CD4-positive, CD25-positive, alpha-beta regulatory T cell (primary cell): Measurements from ENCODE around the gene BICRA. TPM values are rescaled to one million over a fixed set of nuclear protein-coding genes. Genes with fewer than 3 reads are reported as not detected.

Experiments used
- ATAC-seq, 2 donors: fragments of 150-1000 bp; cut with Tn5 transposase; one replicate each; pipeline ENCODE4 v1.10.0; 2021; ENCODE audit warnings: low read depth in 2 of 2, moderate number of reproducible peaks in 2 of 2, moderate library complexity in 1 of 2
- DNase-seq, 3 donors: peaks; one replicate each; pipeline versions ENCODE4 v3.0.0 to v3.0.0-alpha.2; 2012 to 2022; ENCODE audit warnings: mixed read lengths in 1 of 3
- H3K27ac ChIP-seq: one replicate; pipeline ENCODE4 v1.7.0; 2013; ENCODE audit warnings: mild to moderate bottlenecking, low read length; ENCODE audit not compliant: insufficient read depth, poor library complexity, severe bottlenecking
- H3K27me3 ChIP-seq: one replicate; pipeline ENCODE4 v1.7.0; 2013; ENCODE audit warnings: low read length; ENCODE audit not compliant: control insufficient read depth, insufficient read depth
- H3K36me3 ChIP-seq: one replicate; pipeline ENCODE4 v1.7.0; 2013; ENCODE audit warnings: mild to moderate bottlenecking, low read length, moderate library complexity; ENCODE audit not compliant: control insufficient read depth, insufficient read depth
- H3K4me1 ChIP-seq: 2 replicates; pipeline ENCODE4 v1.7.0; 2013; ENCODE audit warnings: mild to moderate bottlenecking, low read length; ENCODE audit not compliant: insufficient read depth, control insufficient read depth, poor library complexity, severe bottlenecking
- H3K4me3 ChIP-seq: one replicate; pipeline ENCODE4 v1.7.0; 2013; ENCODE audit warnings: low read depth, mild to moderate bottlenecking, low read length, moderate library complexity
- H3K9me3 ChIP-seq, 2 experiments: 1 replicate in 1 of 2; 2 replicates in 1 of 2; pipeline ENCODE4 v1.7.0; 2013; ENCODE audit warnings: low read length in 2 of 2, mild to moderate bottlenecking in 1 of 2, moderate library complexity in 1 of 2; ENCODE audit not compliant: control insufficient read depth in 2 of 2
- H3K27ac Mint-ChIP-seq, 3 donors: one replicate each; pipeline ENCODE4 v1.8.0; 2020 to 2022; ENCODE audit warnings: mild to moderate bottlenecking in 3 of 3, mixed read lengths in 3 of 3, moderate library complexity in 2 of 3
- H3K27me3 Mint-ChIP-seq: one replicate; pipeline ENCODE4 v1.8.0; 2022; ENCODE audit warnings: mild to moderate bottlenecking, mixed read lengths
- H3K36me3 Mint-ChIP-seq: one replicate; pipeline ENCODE4 v1.8.0; 2020; ENCODE audit warnings: mixed read lengths
- H3K4me1 Mint-ChIP-seq, 4 donors: one replicate each; pipeline ENCODE4 v1.8.0; 2020 to 2022; ENCODE audit warnings: mixed read lengths in 4 of 4, mild to moderate bottlenecking in 1 of 4
- H3K4me3 Mint-ChIP-seq, 4 donors: one replicate each; pipeline ENCODE4 v1.8.0; 2020 to 2022; ENCODE audit warnings: mild to moderate bottlenecking in 4 of 4, mixed read lengths in 4 of 4, moderate library complexity in 3 of 4
- H3K9me3 Mint-ChIP-seq, 7 donors: one replicate each; pipeline ENCODE4 v1.8.0; 2020 to 2022; ENCODE audit warnings: mixed read lengths in 7 of 7, mild to moderate bottlenecking in 3 of 7, moderate library complexity in 2 of 7
- polyA plus RNA-seq, 4 donors: library from polyadenylated mRNA; unstranded; fragments of 300-500 nt; fragmentation: Illumina TruSeq; gene quantifications; one replicate each; pipeline ENCODE4 v1.2.3, GENCODE V29; 2021
- total RNA-seq: library from RNA; stranded (reverse); gene quantifications from one replicate; pipeline ENCODE4 v1.2.3, GENCODE V29; 2022

The BICRA gene
- total and polyA plus RNA-seq, 5 donors from 2014 or later = 0.25 to 43.8 (median 0.52) TPM

DNA sequence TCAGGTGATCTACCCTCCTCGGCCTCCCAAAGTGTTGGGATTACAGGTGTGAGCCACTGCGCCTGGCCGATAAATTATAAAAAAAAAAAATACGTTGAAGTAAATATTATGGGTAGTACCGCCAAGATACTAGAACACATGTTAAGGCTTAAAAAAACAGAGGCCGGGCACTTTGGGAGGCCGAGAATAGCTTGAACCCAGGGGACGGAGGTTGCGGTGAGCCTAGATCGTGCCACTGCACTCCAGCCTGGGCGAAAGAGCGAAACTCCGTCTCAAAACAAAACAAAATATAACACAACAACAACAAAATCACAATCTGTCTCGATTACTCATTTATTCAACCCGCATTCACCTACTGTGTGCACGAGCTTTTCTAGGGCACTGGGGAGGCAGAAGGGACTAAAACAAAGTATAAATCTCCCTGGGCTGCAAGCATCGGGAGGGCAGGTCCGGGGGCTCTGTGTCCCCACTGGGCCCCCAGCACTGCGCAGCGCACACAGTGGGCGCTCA is 1.3 kb upstream of the BICRA start:
- no peaks in the 10 kb centered on the region for H3K9me3 ChIP-seq
- Mint-ChIP-seq H3K36me3 (no peaks in the 10 kb centered on the region), H3K4me3 (peak overlapping the region; percentile 77 to 94 (median 87)), H3K9me3 (peaks cover 0 to 2% (median 0%) of the 10 kb centered on the region in 7 donors), H3K4me1 (peaks cover 12 to 34% (median 20%) of the 10 kb centered on the region in 4 donors), H3K27me3 (peaks cover 14% of the 10 kb centered on the region), H3K27ac (peak overlapping the region; percentile 35 to 76 (median 46))
- DNase-seq = no peak
- H3K4me3 ChIP-seq = peak overlapping the region; percentile 69
- peaks cover 29% of the 10 kb centered on the region for H3K4me1 ChIP-seq
- peaks cover 4% of the 10 kb centered on the region for H3K36me3 ChIP-seq
- ATAC-seq = no peak
- H3K27ac ChIP-seq = peak overlapping the region; percentile 88
- H3K27me3 ChIP-seq = no peaks in the 10 kb centered on the region

DNA sequence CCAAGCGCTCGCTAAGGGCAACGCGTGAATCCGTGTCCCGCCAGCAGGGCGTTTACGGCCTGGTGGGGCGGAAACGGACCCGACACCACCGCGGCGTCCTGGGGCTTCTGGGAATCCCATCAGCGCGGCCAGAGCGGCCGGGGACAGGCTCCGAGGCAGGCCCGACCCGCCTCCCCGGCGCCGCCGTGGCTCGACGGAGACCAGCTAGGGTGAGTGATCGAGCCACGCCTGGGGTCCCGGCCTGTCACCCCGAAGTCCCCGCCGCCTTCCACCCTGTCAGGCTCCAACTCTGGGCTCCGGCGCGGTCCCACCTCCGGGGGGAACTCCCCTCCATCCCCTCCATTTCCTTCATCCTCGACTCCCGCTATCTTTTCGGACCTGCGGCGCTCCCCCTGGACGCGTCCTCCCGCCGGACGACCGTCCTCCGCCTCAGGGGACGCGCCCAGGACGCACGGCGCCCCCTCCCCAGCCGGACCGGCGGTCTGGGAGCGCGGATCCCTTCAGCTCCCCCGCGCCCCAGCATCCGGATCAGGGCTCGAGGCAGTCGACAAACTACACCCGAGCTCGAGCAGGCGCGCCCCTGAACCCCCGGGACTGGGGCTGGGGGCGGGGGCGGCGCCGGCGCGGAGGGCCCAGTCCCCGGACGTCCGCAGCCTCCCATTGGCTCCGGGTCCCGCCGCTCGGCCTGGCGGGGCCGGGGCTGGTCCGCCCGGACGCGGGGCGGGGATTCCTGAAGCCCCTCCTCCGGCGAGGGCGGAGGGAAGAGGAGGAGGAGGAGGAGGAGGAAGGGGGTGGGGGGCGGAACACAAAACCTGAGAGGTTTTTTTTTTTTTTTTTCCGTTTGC is 638 bp upstream of the BICRA start:
- H3K27ac ChIP-seq = peak overlapping the region; percentile 88
- peaks cover 32% of the 10 kb centered on the region for H3K4me1 ChIP-seq
- H3K4me1 Mint-ChIP-seq = peaks cover 12 to 39% (median 22%) of the 10 kb centered on the region in 4 donors
- peaks cover 0 to 2% (median 0%) of the 10 kb centered on the region in 7 donors for H3K9me3 Mint-ChIP-seq
- ATAC-seq (peak; percentile 86 to 87), DNase-seq (peak; percentile 94 to 96 (median 95))
- peak overlapping the region; percentile 77 to 96 (median 87) for H3K4me3 Mint-ChIP-seq
- peak overlapping the region; percentile 48 to 78 (median 76) for H3K27ac Mint-ChIP-seq
- H3K9me3 ChIP-seq = no peaks in the 10 kb centered on the region
- H3K36me3 Mint-ChIP-seq = no peaks in the 10 kb centered on the region
- H3K36me3 ChIP-seq = peaks cover 4% of the 10 kb centered on the region
- peak overlapping the region; percentile 69 for H3K4me3 ChIP-seq
- peaks cover 14% of the 10 kb centered on the region for H3K27me3 Mint-ChIP-seq
- no peaks in the 10 kb centered on the region for H3K27me3 ChIP-seq

DNA sequence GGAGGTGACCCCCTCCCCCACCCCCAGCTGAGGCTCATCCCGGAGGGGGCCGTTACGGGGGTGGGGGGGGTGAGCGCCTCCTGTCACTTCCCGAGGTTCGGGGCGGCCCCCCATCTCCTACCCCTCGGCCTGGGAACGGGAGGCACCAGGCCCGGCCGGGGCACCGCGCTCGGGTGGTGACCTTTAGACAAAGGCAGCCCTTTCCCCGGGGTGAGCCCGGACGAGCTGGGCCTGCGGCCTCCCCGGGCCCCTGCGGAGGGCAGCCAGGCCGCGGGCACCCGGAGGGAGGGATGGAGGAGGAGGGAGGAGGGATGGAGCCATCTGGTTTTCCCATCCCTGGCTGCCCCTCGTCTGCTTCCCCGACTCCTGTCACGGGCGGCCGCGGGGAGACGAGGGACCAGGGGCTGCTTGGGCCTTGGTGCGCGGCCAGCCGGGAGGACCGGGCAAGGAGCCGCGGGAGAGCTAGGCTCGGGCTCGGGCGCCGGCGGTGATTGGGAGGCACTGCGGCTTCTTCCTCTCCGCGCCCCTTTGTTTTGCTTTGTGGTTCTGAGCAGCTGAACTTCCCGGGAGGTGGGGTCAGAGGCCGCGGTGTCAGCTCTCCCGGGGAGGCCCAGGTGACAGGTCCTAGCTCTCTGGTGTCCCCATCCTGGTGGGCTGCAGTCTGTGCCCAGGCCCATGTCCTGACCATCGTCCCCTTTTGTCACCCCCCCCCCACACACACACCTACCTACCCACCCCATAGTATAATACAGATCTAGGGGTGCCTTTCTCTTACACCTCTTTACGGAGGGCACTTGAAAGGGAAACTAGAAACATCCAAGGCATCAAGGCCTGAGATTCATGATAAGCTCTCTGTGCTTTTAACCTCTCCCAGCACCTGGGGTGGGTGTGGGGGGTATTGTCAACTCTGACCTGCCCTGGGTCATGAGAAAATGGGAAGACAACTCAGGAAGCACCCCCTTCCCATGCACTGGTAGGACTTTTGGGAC is 1.3 kb downstream of the BICRA start:
- peaks cover 33% of the 10 kb centered on the region for H3K4me1 ChIP-seq
- H3K4me1 Mint-ChIP-seq = peaks cover 12 to 54% (median 32%) of the 10 kb centered on the region in 4 donors

DNA sequence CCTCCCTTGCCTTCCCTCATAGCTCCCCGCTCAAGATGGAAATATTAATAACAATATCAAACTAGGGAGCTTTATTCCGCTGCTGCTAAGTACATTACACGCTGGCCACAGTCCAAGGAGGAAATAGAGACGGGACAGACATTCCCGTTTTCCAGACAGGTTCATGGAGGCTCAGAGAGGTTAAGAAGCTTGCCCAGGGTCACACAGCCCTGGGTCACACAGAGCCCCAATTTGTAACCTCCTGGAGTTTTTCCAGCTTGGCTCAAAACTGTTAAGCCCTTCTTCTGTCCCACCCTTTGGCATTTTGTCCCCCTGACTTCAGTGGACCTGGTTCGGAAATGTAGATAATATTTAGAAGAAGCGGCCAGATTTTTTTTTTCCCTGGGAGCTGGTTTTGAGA is 2.0 kb downstream of the BICRA start:
- H3K36me3 Mint-ChIP-seq = peaks cover 14% of the 10 kb centered on the region
- peak overlapping the region; percentile 80 to 93 (median 88) for H3K27ac Mint-ChIP-seq
- Histone ChIP-seq H3K4me1 (peaks cover 36% of the 10 kb centered on the region), H3K4me3 (peak overlapping the region; percentile 70), H3K27ac (peak overlapping the region; percentile 72), H3K27me3 (no peaks in the 10 kb centered on the region), H3K9me3 (no peaks in the 10 kb centered on the region), H3K36me3 (peaks cover 8% of the 10 kb centered on the region)
- no peak for ATAC-seq
- no peak for DNase-seq
- peaks cover 8% of the 10 kb centered on the region for H3K27me3 Mint-ChIP-seq
- H3K9me3 Mint-ChIP-seq = peaks cover 0 to 3% (median 0%) of the 10 kb centered on the region in 7 donors
- H3K4me1 Mint-ChIP-seq = peaks cover 14 to 59% (median 38%) of the 10 kb centered on the region in 4 donors
- peak overlapping the region; percentile 84 to 97 (median 89) for H3K4me3 Mint-ChIP-seq

More for the DNA sequence above, 1.3 kb downstream of the BICRA start:
- peaks cover 0 to 3% (median 0%) of the 10 kb centered on the region in 7 donors for H3K9me3 Mint-ChIP-seq
- ATAC-seq = peak in 1 of 2 donors; percentile 10
- peaks cover 11% of the 10 kb centered on the region for H3K36me3 Mint-ChIP-seq
- peaks cover 8% of the 10 kb centered on the region for H3K27me3 Mint-ChIP-seq
- DNase-seq = peak; percentile 29 to 71 (median 51)
- H3K9me3 ChIP-seq = no peaks in the 10 kb centered on the region
- H3K27me3 ChIP-seq = no peaks in the 10 kb centered on the region
- peak overlapping the region; percentile 70 for H3K4me3 ChIP-seq
- peak overlapping the region; percentile 72 for H3K27ac ChIP-seq
- peak overlapping the region; percentile 80 to 93 (median 88) for H3K27ac Mint-ChIP-seq
- peak overlapping the region; percentile 84 to 97 (median 89) for H3K4me3 Mint-ChIP-seq
- peaks cover 8% of the 10 kb centered on the region for H3K36me3 ChIP-seq

- H3K4me3 ChIP-seq = no peak overlapping the region
- ATAC-seq (no peak), DNase-seq (no peak)
- no peaks in the 10 kb centered on the region for H3K9me3 ChIP-seq
- peak overlapping the region in 2 of 4 donors; percentile 6 to 51 for H3K4me3 Mint-ChIP-seq
- H3K27ac ChIP-seq = no peak overlapping the region
- no peaks in the 10 kb centered on the region for H3K27me3 ChIP-seq
- peaks cover 0 to 2% (median 0%) of the 10 kb centered on the region in 7 donors for H3K9me3 Mint-ChIP-seq
- peaks cover 8% of the 10 kb centered on the region for H3K27me3 Mint-ChIP-seq
- peak overlapping the region in 1 of 3 donors; percentile 22 for H3K27ac Mint-ChIP-seq
- H3K36me3 Mint-ChIP-seq = peaks cover 14% of the 10 kb centered on the region
- peaks cover 8% of the 10 kb centered on the region for H3K36me3 ChIP-seq
- H3K4me1 ChIP-seq = peaks cover 37% of the 10 kb centered on the region
- H3K4me1 Mint-ChIP-seq = peaks cover 12 to 65% (median 44%) of the 10 kb centered on the region in 4 donors
These were observed 4.5 kb downstream of the BICRA start for GRCh38 chr19:47613165-47614020.

- peak overlapping the region in 1 of 3 donors; percentile 22 for H3K27ac Mint-ChIP-seq
- H3K36me3 Mint-ChIP-seq = peaks cover 14% of the 10 kb centered on the region
- H3K27me3 ChIP-seq = no peaks in the 10 kb centered on the region
- H3K36me3 ChIP-seq = peaks cover 10% of the 10 kb centered on the region
- peaks cover 0 to 2% (median 0%) of the 10 kb centered on the region in 7 donors for H3K9me3 Mint-ChIP-seq
- peaks cover 12 to 66% (median 44%) of the 10 kb centered on the region in 4 donors for H3K4me1 Mint-ChIP-seq
- ATAC-seq (no peak), DNase-seq (no peak)
- peaks cover 41% of the 10 kb centered on the region for H3K4me1 ChIP-seq
- peak overlapping the region in 2 of 4 donors; percentile 6 to 48 for H3K4me3 Mint-ChIP-seq
- peaks cover 8% of the 10 kb centered on the region for H3K27me3 Mint-ChIP-seq
- no peaks in the 10 kb centered on the region for H3K9me3 ChIP-seq
- no peak overlapping the region for H3K27ac ChIP-seq
- no peak overlapping the region for H3K4me3 ChIP-seq
These were observed 5.0 kb downstream of the BICRA start for GRCh38 chr19:47614021-47614295.
